Duodenal mucosa (tissue), 2 donors: Measurements from ENCODE around the gene TAF15.

Source experiments
- H3K27ac ChIP-seq: one replicate; pipeline ENCODE4 v1.7.0; 2013; ENCODE audit warnings: low read depth, low read length
- H3K27me3 ChIP-seq, 2 donors: one replicate each; pipeline ENCODE4 v1.7.0; 2013; ENCODE audit warnings: low read length in 2 of 2, control low read depth in 1 of 2; ENCODE audit not compliant: insufficient read depth in 2 of 2, control insufficient read depth in 1 of 2
- H3K36me3 ChIP-seq, 2 donors: one replicate each; pipeline ENCODE4 v1.7.0; 2013; ENCODE audit warnings: low read length in 2 of 2, control low read depth in 1 of 2; ENCODE audit not compliant: insufficient read depth in 2 of 2, control insufficient read depth in 1 of 2
- H3K4me1 ChIP-seq, 2 donors: one replicate each; pipeline ENCODE4 v1.7.0; 2013; ENCODE audit warnings: low read length in 2 of 2, control low read depth in 1 of 2; ENCODE audit not compliant: insufficient read depth in 2 of 2, control insufficient read depth in 1 of 2
- H3K4me3 ChIP-seq, 2 donors: one replicate each; pipeline ENCODE4 v1.7.0; 2013; ENCODE audit warnings: low read length in 2 of 2, low read depth in 1 of 2
- H3K9ac ChIP-seq, 2 donors: one replicate each; pipeline ENCODE4 v1.7.0; 2013; ENCODE audit warnings: low read length in 2 of 2, low read depth in 1 of 2
- H3K9me3 ChIP-seq, 2 donors: one replicate each; pipeline ENCODE4 v1.7.0; 2013; ENCODE audit warnings: low read length in 2 of 2, control low read depth in 1 of 2; ENCODE audit not compliant: control insufficient read depth in 1 of 2

TAF15 gene

DNA sequence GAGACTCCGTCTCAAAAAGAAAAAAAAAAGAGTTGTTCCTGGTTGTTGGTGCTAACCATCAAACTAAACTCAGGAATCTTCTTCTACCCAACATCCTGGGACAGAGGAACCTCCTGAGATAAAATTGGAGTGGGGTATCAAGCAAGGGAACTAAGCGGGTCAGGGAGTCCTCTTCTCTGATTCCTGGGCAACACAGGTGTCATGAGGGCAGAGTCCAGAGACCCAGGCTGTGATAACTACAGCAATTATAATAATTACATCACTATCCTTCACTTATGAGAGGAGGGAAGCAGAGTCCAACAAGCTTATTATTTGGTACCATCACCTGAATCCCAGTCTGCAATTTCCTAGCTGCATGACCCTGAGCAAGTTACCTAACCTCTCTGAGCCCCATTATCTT is 40.5 kb upstream of the TAF15 start:
- H3K36me3 ChIP-seq = no peaks in the 10 kb centered on the region
- no peaks in the 10 kb centered on the region for H3K27me3 ChIP-seq
- no peak overlapping the region for H3K9ac ChIP-seq
- no peak overlapping the region for H3K27ac ChIP-seq
- no peaks in the 10 kb centered on the region for H3K9me3 ChIP-seq
- H3K4me3 ChIP-seq = no peak overlapping the region
- peaks cover 27 to 29% of the 10 kb centered on the region in 2 donors for H3K4me1 ChIP-seq

DNA sequence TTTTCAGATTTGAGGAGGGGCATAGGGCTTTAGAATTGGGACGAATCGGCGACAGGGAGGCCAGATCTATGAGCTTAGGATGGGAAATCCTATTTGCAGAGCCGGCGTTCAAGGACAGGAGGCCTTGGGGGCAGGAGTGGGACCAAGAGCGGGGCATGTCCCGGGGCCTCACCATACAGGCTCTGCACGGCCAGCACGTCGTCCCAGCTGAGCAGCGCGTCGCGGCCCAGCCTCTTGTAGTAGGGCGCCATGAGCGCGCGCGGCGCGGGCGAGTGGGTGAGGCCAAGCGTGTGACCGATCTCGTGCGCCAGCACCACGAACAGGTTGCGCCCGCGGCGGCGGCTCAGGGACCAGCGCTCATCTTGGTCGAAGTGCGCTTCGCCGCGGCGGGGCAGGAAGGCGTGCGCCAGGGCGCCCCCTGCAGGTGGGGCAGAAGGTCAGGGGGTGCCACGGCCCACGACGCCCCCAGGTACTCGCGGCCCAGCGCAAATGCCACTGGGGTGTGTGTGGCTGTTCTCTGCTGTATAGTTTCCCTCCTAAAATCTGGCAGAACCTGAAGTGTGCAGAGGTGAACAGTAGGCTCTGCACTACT is 39.3 kb upstream of the TAF15 start:
- Histone ChIP-seq H3K4me3 (no peak overlapping the region), H3K27me3 (no peaks in the 10 kb centered on the region), H3K4me1 (peaks cover 31 to 33% of the 10 kb centered on the region in 2 donors), H3K9ac (no peak overlapping the region), H3K27ac (no peak overlapping the region), H3K9me3 (no peaks in the 10 kb centered on the region), H3K36me3 (no peaks in the 10 kb centered on the region)

DNA sequence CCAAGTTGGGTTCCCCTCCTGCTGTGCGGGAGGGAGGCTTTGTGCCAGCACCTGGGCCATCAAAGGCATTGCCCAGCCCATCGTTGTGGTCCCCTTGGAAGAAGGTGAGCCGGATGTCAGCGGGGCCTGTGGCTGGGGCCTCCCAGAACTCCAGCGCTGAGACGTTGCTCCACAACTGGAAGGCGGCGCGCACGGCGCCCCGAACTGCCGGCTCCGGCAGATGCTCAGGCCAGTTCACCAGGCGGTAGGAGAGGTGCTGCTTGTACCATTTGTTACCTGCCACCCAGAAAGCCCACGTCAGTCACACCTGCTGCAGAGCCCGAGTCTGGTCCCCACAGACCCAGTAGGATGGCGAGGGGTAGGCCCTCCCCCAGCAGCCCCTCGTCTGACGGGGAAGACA is 36.2 kb upstream of the TAF15 start:
- no peaks in the 10 kb centered on the region for H3K27me3 ChIP-seq
- no peaks in the 10 kb centered on the region for H3K9me3 ChIP-seq
- no peak overlapping the region for H3K27ac ChIP-seq
- no peak overlapping the region for H3K4me3 ChIP-seq
- H3K4me1 ChIP-seq = peaks cover 35 to 37% of the 10 kb centered on the region in 2 donors
- H3K36me3 ChIP-seq = no peaks in the 10 kb centered on the region
- H3K9ac ChIP-seq = no peak overlapping the region

DNA sequence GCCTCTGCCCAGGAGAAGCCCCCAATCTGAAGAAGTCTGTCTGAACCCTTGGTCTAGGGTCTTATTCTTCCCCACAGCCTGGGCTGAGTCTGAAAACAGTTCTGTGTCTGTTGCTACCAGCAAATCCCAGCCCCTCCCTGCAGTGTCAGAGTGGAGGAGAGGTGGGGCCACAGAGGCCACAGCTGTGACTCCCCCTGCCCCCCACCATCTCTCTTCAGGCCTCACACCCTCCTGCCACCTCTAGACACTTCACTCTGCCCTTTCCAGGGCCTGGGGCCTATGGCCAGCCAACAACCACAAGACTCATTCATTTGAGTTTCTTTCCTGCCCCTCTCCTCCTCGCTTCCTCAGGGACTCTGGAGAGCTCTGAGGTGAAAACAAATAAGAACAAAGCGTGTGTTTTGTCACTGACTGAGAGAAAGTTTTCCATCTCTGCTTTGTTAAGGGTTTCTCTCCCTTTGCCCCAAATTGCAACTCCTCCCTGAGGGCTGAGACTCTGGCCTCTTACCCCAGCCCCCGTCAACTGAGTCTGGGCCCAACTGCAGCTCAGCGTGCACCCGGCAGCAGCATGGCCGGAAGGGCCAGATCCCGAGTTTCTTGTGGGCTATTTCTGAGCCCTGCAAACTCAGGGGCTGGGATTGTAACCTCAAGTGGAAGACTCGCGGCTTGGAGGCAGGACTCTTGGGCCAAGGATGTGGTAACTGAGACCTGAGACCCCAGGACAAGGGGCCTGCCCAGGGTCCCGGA is 35.4 kb upstream of the TAF15 start:
- Histone ChIP-seq H3K27me3 (no peaks in the 10 kb centered on the region), H3K36me3 (no peaks in the 10 kb centered on the region), H3K4me1 (peaks cover 31 to 35% of the 10 kb centered on the region in 2 donors), H3K4me3 (no peak overlapping the region), H3K9me3 (no peaks in the 10 kb centered on the region), H3K9ac (no peak overlapping the region), H3K27ac (no peak overlapping the region)

DNA sequence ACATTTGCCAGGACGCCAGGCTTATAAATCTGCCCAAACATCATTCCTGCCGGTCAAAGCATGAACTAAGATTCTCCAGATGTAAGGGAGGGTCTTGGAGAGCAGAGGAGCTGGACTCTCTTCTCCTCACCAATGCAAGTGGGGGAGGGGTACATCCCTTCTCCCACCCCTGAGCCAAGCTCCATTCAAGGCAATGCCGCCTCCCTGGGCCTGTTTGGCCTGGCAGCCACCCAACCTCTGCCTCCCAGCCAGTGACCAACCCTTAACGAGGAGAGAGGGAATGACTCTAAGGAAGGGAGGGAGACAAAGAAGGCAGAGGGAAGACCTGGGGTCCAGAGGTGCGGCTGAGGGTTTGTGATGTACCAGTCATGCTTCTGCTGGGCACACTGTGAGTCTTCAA is 34.8 kb upstream of the TAF15 start:
- no peaks in the 10 kb centered on the region for H3K27me3 ChIP-seq
- no peaks in the 10 kb centered on the region for H3K36me3 ChIP-seq
- no peaks in the 10 kb centered on the region for H3K9me3 ChIP-seq
- H3K4me1 ChIP-seq = peaks cover 25 to 29% of the 10 kb centered on the region in 2 donors
- no peak overlapping the region for H3K27ac ChIP-seq
- no peak overlapping the region for H3K9ac ChIP-seq
- no peak overlapping the region for H3K4me3 ChIP-seq

DNA sequence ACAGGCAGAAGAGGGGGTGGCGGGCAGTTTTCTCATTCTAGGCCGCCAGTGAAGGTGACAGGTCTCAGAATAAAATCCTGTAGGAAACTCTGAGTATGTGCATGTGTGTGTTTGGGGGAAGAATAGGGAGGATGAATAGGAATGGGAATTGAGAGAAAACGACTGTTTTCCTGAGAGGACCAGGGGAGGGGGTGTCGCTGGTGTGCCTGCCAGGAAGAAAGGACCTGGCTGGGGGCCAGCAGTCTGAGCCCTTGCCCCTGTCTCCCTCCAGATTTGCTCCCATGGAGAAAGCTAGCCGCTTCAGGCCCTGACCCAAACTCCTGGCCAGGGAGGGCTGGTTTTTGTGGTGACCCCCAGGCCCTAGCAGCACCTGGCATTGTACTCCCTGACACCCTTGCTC is 34.2 kb upstream of the TAF15 start:
- no peak overlapping the region for H3K9ac ChIP-seq
- no peaks in the 10 kb centered on the region for H3K36me3 ChIP-seq
- H3K4me1 ChIP-seq = peaks cover 22 to 28% of the 10 kb centered on the region in 2 donors
- H3K4me3 ChIP-seq = no peak overlapping the region
- H3K9me3 ChIP-seq = no peaks in the 10 kb centered on the region
- H3K27ac ChIP-seq = no peak overlapping the region
- H3K27me3 ChIP-seq = no peaks in the 10 kb centered on the region

DNA sequence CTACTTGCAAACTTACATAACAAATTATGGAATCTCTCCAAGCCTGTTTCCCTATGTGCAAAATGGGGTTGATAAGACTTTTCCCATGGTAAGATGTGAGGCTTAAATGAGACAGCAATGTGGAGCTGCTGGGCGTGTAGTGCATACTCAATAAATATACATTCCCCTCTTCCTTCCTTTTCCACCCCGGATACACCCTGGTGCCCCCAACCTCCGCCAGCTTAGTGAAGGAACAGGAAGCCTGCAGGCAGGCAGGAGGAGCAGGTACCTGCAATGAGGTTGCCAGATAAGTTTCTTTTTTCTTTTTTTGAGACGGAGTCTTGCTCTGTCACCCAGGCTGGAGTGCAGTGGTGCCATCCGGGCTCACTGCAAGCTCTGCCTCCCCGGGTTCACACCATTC is 33.7 kb upstream of the TAF15 start:
- H3K27ac ChIP-seq = no peak overlapping the region
- H3K36me3 ChIP-seq = no peaks in the 10 kb centered on the region
- no peak overlapping the region for H3K9ac ChIP-seq
- no peaks in the 10 kb centered on the region for H3K27me3 ChIP-seq
- H3K4me1 ChIP-seq = peaks cover 22 to 28% of the 10 kb centered on the region in 2 donors
- no peak overlapping the region for H3K4me3 ChIP-seq
- H3K9me3 ChIP-seq = no peaks in the 10 kb centered on the region

DNA sequence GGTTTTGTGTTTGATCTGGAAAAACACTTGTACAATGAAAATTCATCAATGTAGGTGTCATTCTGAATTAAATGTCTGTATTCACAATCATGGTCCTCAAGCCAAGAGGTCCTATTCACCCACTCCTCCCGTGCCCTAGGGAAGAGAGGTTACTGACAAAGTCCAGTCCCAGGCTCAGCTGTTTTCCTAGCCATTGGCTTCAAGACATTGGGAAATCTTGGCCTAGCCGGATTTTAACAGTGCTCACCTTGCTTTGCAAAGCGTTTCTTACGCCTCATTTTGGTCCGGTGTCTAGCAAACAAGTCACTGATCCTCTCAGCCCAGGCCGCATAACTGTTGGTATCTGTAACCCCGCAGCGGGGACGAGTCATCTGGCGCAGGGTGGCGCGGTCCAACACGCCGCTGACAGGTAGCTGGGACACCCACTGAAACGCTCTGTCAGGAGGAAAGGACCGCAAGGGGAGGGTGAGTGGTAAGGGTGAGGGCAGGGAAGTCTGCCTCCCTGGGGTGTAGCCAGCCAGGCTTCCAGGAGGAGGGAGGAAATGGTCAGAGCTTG is 30.6 kb upstream of the TAF15 start:
- no peak overlapping the region for H3K4me3 ChIP-seq
- no peaks in the 10 kb centered on the region for H3K36me3 ChIP-seq
- peaks cover 34 to 43% of the 10 kb centered on the region in 2 donors for H3K4me1 ChIP-seq
- H3K27me3 ChIP-seq = no peaks in the 10 kb centered on the region
- H3K9me3 ChIP-seq = no peaks in the 10 kb centered on the region
- H3K27ac ChIP-seq = no peak overlapping the region
- H3K9ac ChIP-seq = no peak overlapping the region

DNA sequence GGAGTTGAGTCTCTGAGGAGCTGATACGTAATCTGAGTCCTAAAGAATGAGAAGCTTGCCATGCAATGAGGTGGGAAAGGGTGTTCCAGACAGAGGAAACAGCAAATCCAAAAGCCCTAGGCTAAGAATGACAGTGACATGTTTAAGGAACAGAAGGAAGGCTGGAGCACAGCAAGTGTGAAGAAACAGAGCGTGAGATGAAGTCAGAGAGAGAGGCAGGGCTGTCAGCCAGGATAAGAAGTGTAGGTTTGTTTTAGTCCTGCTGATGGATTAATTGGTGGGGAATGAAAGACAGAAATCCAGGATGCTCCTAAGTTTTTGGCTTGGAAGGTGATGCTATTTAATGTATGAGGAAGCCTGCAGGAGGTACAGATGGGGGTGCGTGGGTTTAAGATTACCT is 28.3 kb upstream of the TAF15 start:
- Histone ChIP-seq H3K36me3 (no peaks in the 10 kb centered on the region), H3K9ac (no peak overlapping the region), H3K27me3 (no peaks in the 10 kb centered on the region), H3K4me3 (no peak overlapping the region), H3K9me3 (no peaks in the 10 kb centered on the region), H3K27ac (no peak overlapping the region), H3K4me1 (peaks cover 27 to 43% of the 10 kb centered on the region in 2 donors)

DNA sequence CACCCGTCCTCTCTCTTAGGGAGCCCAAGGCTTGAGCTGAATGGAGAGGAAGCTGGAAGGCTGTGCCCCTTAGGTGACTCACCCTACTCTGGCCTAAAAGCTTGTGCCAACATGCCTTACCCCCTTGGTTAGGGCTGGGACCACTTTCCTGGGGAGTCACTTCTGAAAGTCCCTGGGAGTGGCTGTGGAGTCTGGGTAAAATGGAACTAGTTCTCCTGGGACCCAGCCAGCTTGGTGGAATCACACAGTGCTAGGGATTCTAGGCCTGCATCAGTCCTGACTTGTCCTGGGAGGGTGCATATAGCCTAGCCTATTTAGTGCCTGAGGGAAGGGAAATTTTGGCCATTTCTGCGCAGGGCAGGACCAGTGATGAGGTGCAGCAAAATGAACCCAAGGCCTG is 24.4 kb upstream of the TAF15 start:
- Histone ChIP-seq H3K9me3 (no peaks in the 10 kb centered on the region), H3K27me3 (no peaks in the 10 kb centered on the region), H3K4me3 (no peak overlapping the region), H3K4me1 (peaks cover 46 to 62% of the 10 kb centered on the region in 2 donors), H3K9ac (no peak overlapping the region), H3K36me3 (no peaks in the 10 kb centered on the region), H3K27ac (no peak overlapping the region)
